HG03039 (cell line): ENCODE data around the gene RIC8B.

Experiments used
- ATAC-seq: cut with Tn5 transposase; IDR thresholded peaks from one replicate; pipeline ENCODE4 v1.9.1; 2021; ENCODE audit warnings: mild to moderate bottlenecking, moderate library complexity; ENCODE audit not compliant: unreplicated experiment

The RIC8B gene

GRCh38 chr12:106926657-106927056 lies 152.2 kb downstream of the RIC8B start:
- ATAC-seq = no peak

- ATAC-seq = no peak
These were observed 159.8 kb downstream of the RIC8B start for GRCh38 chr12:106934277-106934676.
